IPS DF 4.7 (cell line): ENCODE results near the gene KRTAP10-12.

Experiments
- DNase-seq: peaks from one replicate; pipeline ENCODE4 v3.0.0-alpha.2; 2013; ENCODE audit warnings: low spot score; ENCODE audit errors: extremely low read depth

The KRTAP10-12 gene

GRCh38 chr21:44711327-44712202, 14.6 kb downstream of the KRTAP10-12 start, which contains the start of gene TSPEAR:
Gene TSPEAR, minus strand, starts transcription at chr21:44711572. Its CDS starts 58 bp downstream, at chr21:44711514.
- no peak for DNase-seq

GRCh38 chr21:44712203-44713028, 15.4 kb downstream of the KRTAP10-12 start:
- DNase-seq, result no peak

DNA sequence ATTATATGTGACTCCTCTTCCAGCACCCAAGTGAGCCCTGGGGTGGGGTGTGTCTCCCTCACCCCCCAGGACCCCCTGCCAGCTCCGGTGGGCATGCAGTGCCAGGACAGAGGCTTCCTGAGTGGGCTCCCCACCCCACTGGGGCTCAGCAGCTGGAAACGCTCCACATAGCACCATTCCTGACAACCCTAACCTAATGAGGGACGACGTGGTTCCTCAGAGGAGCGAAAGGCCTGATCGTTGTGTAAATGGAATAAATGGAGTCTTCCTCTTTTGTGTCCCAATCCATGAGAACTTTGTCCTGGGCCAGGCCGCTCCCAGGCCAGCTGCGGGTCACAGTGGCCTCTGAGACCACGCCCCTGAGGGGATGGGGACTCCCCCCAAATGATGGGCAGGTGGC, 16.2 kb downstream of the KRTAP10-12 start:
- DNase-seq, result no peak

DNA sequence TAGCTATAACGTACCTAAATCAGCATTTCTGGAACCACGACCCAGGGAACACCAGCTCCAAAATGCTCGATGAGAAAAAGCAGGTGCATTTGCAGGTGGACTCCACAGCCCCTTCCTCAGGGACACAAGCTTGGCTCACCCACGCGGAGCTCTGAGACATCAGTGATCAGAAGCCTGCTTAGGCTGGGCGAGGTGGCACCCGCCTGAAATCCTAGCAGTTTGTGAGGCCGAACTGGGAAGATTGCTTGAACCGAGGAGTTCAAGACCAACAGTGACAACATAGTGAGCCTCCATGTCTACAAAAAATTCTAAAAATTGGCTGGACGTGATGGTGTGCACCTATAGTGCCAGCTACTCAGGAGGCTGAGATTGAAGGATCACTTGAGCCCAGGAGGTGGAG, 16.9 kb downstream of the KRTAP10-12 start:
- DNase-seq, result no peak

- no peak for DNase-seq
Observed at GRCh38 chr21:44714905-44715304, 17.9 kb downstream of the KRTAP10-12 start.

GRCh38 chr21:44716984-44717383, 20.0 kb downstream of the KRTAP10-12 start:
- DNase-seq, result no peak

GRCh38 chr21:44718093-44718492, 21.1 kb downstream of the KRTAP10-12 start:
- no peak for DNase-seq

DNA sequence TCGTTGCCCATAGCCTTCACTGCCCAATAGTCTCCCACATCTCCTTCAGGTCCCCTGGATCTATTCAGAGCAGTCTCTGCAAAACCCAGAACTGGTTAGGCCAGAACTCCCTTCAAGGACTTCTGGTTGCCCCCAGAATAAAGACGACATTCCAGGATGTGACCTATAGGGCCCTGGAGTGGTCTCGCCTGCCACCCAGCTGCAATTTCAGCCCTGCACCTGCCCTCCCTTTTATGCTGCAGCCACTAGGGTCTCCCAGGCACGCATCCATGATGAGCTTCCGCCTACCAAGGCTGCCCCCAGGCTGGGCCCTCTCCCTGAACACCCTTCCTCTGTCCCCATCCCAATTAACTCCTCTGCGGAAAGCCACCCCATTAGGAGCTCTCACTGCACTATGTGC, 21.6 kb downstream of the KRTAP10-12 start:
- DNase-seq, result no peak

DNA sequence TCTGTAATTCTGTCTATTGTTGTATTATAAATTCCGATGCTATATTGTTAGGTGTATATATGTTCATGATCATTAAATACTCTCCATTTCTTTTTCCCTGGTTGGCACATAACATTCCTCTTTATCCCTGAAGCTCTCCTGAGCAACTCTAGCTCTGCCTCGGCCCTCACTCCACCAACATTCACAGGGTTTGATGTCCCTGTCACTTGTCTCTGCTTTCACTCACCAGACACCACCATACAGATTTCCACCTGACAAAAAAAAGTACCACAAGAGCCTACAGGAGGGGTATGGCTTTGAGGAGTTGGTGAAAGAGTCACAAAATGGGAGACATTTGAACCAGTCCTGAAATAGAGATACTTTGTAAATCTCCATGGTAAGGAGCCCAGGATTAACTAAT, 23.2 kb downstream of the KRTAP10-12 start:
- no peak for DNase-seq

GRCh38 chr21:44722731-44723130, 25.8 kb downstream of the KRTAP10-12 start:
- DNase-seq, result no peak

- DNase-seq, result no peak
Observed at GRCh38 chr21:44723177-44724131, 26.5 kb downstream of the KRTAP10-12 start.

- DNase-seq, result no peak
Observed at GRCh38 chr21:44724196-44724595, 27.2 kb downstream of the KRTAP10-12 start.

- DNase-seq, result no peak
Observed at GRCh38 chr21:44724926-44725325, 28.0 kb downstream of the KRTAP10-12 start.

GRCh38 chr21:44726826-44727225, 29.9 kb downstream of the KRTAP10-12 start:
- DNase-seq, result no peak

- DNase-seq, result no peak
Observed at GRCh38 chr21:44727321-44727720, 30.3 kb downstream of the KRTAP10-12 start.

DNA sequence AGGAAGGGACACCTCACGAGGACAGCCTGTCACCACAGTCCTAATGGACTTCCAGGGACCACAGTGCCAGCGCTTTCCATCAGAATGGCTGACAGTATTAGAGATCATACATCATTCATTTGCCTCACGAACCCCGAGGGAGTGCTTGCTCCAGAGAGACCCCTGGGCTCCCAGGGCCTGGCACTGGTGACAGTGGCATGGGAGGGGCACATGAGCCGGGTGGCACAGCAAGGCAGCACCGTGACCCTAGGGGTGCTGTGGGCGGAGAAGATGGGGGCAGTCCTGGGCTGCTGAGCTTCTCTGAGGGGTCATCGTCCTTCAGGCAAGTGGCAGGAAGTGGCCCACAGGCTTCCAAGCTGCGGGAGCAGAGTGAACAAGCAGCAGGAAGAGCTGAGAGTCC, 30.8 kb downstream of the KRTAP10-12 start:
- no peak for DNase-seq

- no peak for DNase-seq
Observed at GRCh38 chr21:44728716-44729115, 31.7 kb downstream of the KRTAP10-12 start.

DNA sequence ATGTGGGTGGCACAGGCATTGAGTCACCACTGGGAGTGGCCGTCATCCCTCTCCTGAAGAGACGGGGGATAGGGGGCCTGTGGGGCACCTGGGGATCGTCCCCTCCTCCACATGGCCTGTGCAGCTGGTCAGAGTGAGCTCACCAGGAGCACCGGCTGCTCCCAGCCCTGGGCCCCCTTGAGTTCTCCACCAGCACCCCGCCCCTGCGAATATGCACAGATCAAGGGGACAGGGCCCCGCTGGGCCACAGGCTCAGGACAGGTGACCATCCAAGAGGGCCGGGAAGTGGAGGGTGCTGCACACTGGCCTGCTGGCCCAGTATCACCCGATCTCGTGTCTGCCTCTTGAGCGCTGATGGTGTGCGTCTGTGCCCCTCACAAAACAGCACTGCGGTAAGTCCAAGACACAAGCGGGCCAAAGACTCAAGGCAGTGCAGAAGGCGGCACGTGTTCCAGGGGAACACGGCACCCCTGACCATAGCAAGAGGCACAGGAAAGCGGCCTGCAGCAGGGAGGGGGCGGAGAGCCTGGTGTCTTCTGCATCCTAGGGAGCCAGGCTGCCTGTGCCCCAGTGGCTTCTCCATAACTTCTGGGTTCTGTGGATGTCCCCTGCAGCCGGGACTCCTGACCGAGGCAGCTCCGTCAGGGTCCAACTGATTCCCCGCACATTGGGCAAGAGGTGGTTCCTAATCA, 32.5 kb downstream of the KRTAP10-12 start:
- no peak for DNase-seq

- no peak for DNase-seq
Observed at GRCh38 chr21:44730028-44730395, 33.0 kb downstream of the KRTAP10-12 start.

DNA sequence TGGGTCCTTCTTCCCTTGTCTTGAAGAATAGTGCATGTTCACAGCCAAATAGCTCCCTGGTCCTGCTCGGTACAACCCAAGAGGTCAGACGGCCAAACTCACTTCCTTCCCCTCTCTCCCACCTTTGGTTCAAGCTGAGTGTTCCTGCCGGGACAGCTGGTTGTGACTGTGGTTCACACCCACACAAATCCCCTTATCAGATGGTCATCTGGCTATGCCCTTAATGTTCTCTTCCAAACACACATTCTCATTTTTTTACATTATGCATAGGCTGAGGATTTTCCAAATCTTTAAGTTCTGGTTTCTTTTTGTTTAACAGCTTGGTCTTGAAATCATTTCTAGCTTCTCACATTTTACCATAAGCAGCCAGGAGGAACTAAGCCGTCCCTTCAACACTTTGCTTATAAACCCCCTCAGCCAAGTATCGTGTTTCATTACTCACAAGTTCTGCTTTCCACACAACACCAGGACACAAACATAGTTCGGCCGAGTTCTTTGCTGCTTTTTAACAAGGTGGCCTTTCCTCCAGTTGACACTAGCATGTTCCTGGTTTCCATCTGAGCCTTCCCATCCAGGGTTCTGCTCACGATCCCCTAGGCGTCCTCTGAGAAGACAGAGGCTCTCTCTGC, 34.1 kb downstream of the KRTAP10-12 start:
- no peak for DNase-seq
